IMR-90 (cell line): Measurements from ENCODE around the gene ISCA2. TPM values are rescaled to one million over a fixed set of nuclear protein-coding genes. Genes with fewer than 3 reads are reported as not detected.

Experiments
- ATAC-seq: fragments of 200-7000 bp; cut with Tn5 transposase; 2 replicates; pipeline ENCODE4 v1.9.1; 2020; ENCODE audit warnings: low read depth, mild to moderate bottlenecking, moderate library complexity
- BruUV-seq: library from RNA; stranded (reverse); fragments of 400-500 nt; replicated peaks from 2 replicates; lab custom pipeline; 2021; lab: Mats Ljungman, UMichigan
- CTCF ChIA-PET: fragments of 300-600 bp; formaldehyde crosslinking; extraction: SDS; loops from one replicate; lab custom pipeline; 2021; ENCODE audit warnings: antibody characterized with exemption; lab: Yijun Ruan, JAX
- POLR2A ChIA-PET: fragments of 300-600 bp; sonication (Branson Sonifier 250); formaldehyde crosslinking; loops from one replicate; lab custom pipeline; 2022; ENCODE audit warnings: antibody characterized with exemption; ENCODE audit not compliant: unreplicated experiment; lab: Charles Lee
- DNase-seq: peaks from one replicate; pipeline ENCODE4 v3.0.0; 2013
- H2AFZ ChIP-seq: replicated peaks from 2 replicates; pipeline ENCODE3; 2013; ENCODE audit warnings: low read length, mild to moderate bottlenecking; ENCODE audit not compliant: poor library complexity
- H2AK5ac ChIP-seq: 2 replicates; pipeline ENCODE4 v1.6.1; 2013; ENCODE audit warnings: low read depth, low read length, inconsistent platforms
- H2AK9ac ChIP-seq: replicated peaks from 2 replicates; pipeline ENCODE3; 2013; ENCODE audit warnings: mild to moderate bottlenecking, low read depth, low read length, moderate library complexity; ENCODE audit not compliant: poor library complexity
- H2BK120ac ChIP-seq: 2 replicates; pipeline ENCODE4 v1.6.1; 2013; ENCODE audit warnings: low read depth, low read length, inconsistent platforms
- H2BK15ac ChIP-seq: 3 replicates; pipeline ENCODE4 v1.6.1; 2013; ENCODE audit warnings: low read depth, low read length, inconsistent platforms
- H2BK20ac ChIP-seq: 2 replicates; pipeline ENCODE4 v1.6.1; 2013; ENCODE audit warnings: low read depth, mild to moderate bottlenecking, inconsistent platforms, low read length, moderate library complexity
- H2BK5ac ChIP-seq: 2 replicates; pipeline ENCODE4 v1.6.1; 2013; ENCODE audit warnings: mild to moderate bottlenecking, low read depth, low read length, inconsistent platforms; ENCODE audit not compliant: poor library complexity, severe bottlenecking
- H3K14ac ChIP-seq: replicated peaks from 2 replicates; pipeline ENCODE4 v1.6.1; 2013; ENCODE audit warnings: low read depth, low read length, inconsistent platforms
- H3K18ac ChIP-seq: 2 replicates; pipeline ENCODE4 v1.6.1; 2013; ENCODE audit warnings: low read depth, low read length, control low read depth
- H3K23ac ChIP-seq: 2 replicates; pipeline ENCODE4 v1.6.1; 2013; ENCODE audit warnings: low read depth, low read length, inconsistent platforms
- H3K27ac ChIP-seq: 2 replicates; pipeline ENCODE4 v1.5.1; 2013; ENCODE audit warnings: mild to moderate bottlenecking, control low read depth, low read length; ENCODE audit not compliant: insufficient read depth
- H3K27me3 ChIP-seq: 2 replicates; pipeline ENCODE4 v1.6.1; 2013; ENCODE audit warnings: low read length; ENCODE audit not compliant: control insufficient read depth, insufficient read depth
- H3K36me3 ChIP-seq: 2 replicates; pipeline ENCODE4 v1.6.1; 2013; ENCODE audit warnings: low read length, mixed read lengths; ENCODE audit not compliant: control insufficient read depth, insufficient read depth
- H3K4ac ChIP-seq: 2 replicates; pipeline ENCODE4 v1.6.1; 2013; ENCODE audit warnings: low read depth, low read length, inconsistent platforms
- H3K4me1 ChIP-seq: 2 replicates; pipeline ENCODE4 v1.6.1; 2013; ENCODE audit warnings: low read length, mixed read lengths; ENCODE audit not compliant: control insufficient read depth, insufficient read depth
- H3K4me2 ChIP-seq: 2 replicates; pipeline ENCODE4 v1.6.1; 2013; ENCODE audit warnings: low read depth, mild to moderate bottlenecking, control low read depth, low read length, moderate library complexity
- H3K4me3 ChIP-seq: 2 replicates; pipeline ENCODE4 v1.5.1; 2013; ENCODE audit warnings: low read depth, mild to moderate bottlenecking, control low read depth, low read length, moderate library complexity; ENCODE audit not compliant: insufficient read depth
- H3K56ac ChIP-seq: 2 replicates; pipeline ENCODE4 v1.6.1; 2013; ENCODE audit warnings: low read length, inconsistent platforms; ENCODE audit not compliant: insufficient read depth; ENCODE audit errors: extremely low read depth
- H3K79me1 ChIP-seq, 2 experiments: 2 replicates each; pipeline ENCODE4 v1.6.1; 2013; ENCODE audit warnings: low read length in 2 of 2, inconsistent platforms in 1 of 2, low read depth in 1 of 2
- H3K9ac ChIP-seq: 2 replicates; pipeline ENCODE4 v1.6.1; 2013; ENCODE audit warnings: low read depth, low read length, control low read depth
- H3K9me1 ChIP-seq: 2 replicates; pipeline ENCODE4 v1.6.1; 2013; ENCODE audit warnings: low read length, inconsistent platforms; ENCODE audit not compliant: insufficient read depth
- H3K9me3 ChIP-seq: 2 replicates; pipeline ENCODE4 v1.6.1; 2013; ENCODE audit warnings: low read length; ENCODE audit not compliant: control insufficient read depth, insufficient read depth
- H4K20me1 ChIP-seq: 2 replicates; pipeline ENCODE4 v1.6.1; 2013; ENCODE audit warnings: low read length, inconsistent platforms; ENCODE audit not compliant: insufficient read depth
- H4K5ac ChIP-seq: 2 replicates; pipeline ENCODE4 v1.6.1; 2013; ENCODE audit warnings: mild to moderate bottlenecking, low read depth, low read length, control low read depth
- H4K8ac ChIP-seq, 2 experiments: 2 replicates each; pipeline ENCODE4 v1.6.1; 2013; ENCODE audit warnings: low read depth in 2 of 2, low read length in 2 of 2, control low read depth in 1 of 2, inconsistent platforms in 1 of 2
- H4K91ac ChIP-seq: 2 replicates; pipeline ENCODE4 v1.6.1; 2013; ENCODE audit warnings: low read depth, low read length, inconsistent platforms; ENCODE audit not compliant: insufficient read depth
- CEBPB ChIP-seq: IDR thresholded peaks from 2 replicates; pipeline ENCODE4 v1.6.1; 2012; ENCODE audit warnings: low read depth, low read length, improper control_type of control experiment
- CHD1 ChIP-seq: IDR thresholded peaks from 2 replicates; pipeline ENCODE4 v1.6.1; 2012; ENCODE audit warnings: low read depth, low read length, improper control_type of control experiment
- FOS ChIP-seq: fragments of 150-350 bp; IDR thresholded peaks from 2 replicates; pipeline ENCODE4 v1.6.1; 2016; ENCODE audit warnings: low read depth, low read length
- MAFK ChIP-seq: IDR thresholded peaks from 2 replicates; pipeline ENCODE4 v1.6.1; 2012; ENCODE audit warnings: low read depth, low read length, improper control_type of control experiment
- MXI1 ChIP-seq: IDR thresholded peaks from 2 replicates; pipeline ENCODE4 v1.6.1; 2012; ENCODE audit warnings: low read depth, mild to moderate bottlenecking, low read length, moderate library complexity, borderline replicate concordance
- NFE2L2 ChIP-seq: fragments of 150-350 bp; IDR thresholded peaks from 2 replicates; pipeline ENCODE4 v1.6.1; 2016; ENCODE audit warnings: low read depth, mild to moderate bottlenecking, low read length
- POLR2A ChIP-seq: IDR thresholded peaks from 2 replicates; pipeline ENCODE4 v1.6.1; 2012; ENCODE audit warnings: mild to moderate bottlenecking, low read depth, low read length
- RAD21 ChIP-seq: IDR thresholded peaks from 2 replicates; pipeline ENCODE4 v1.6.1; 2012; ENCODE audit warnings: low read length, improper control_type of control experiment
- SMC3 ChIP-seq: fragments of 150-350 bp; IDR thresholded peaks from 2 replicates; pipeline ENCODE4 v1.6.1; 2016; ENCODE audit warnings: low read depth, mild to moderate bottlenecking, antibody characterized with exemption, low read length, moderate library complexity
- WGBS, 2 experiments: methylation state at CpG; one replicate each; pipeline versions ENCODE4 v1.1.5 to v1.1.7; 2013; ENCODE audit warnings: missing lambda C conversion rate in 2 of 2; ENCODE audit not compliant: insufficient read length in 1 of 2; ENCODE audit errors: extremely low coverage in 2 of 2; 5-methylcytosine and 5-hydroxymethylcytosine counted together
- dilution Hi-C: fragments of 300-500 bp; cut with HindIII; formaldehyde crosslinking; loops from one replicate; pipeline ENCODE4 v1.14.3; 2018; ENCODE audit warnings: low sequenced_read_pairs; ENCODE audit not compliant: unreplicated experiment
- in situ Hi-C: fragments of 300-500 bp; cut with MboI; formaldehyde crosslinking; loops from 3 replicates; pipeline ENCODE4 v1.14.3; 2019; ENCODE audit warnings: low sequenced_read_pairs, inconsistent platforms, mixed read lengths
- intact Hi-C: fragments of 100-400 bp; cut with micrococcal nuclease; formaldehyde crosslinking; loops from 2 replicates; pipeline ENCODE4 v1.10.0; 2022
- polyA plus RNA-seq, 3 experiments: library from polyadenylated mRNA; depleted of rRNA; stranded (reverse); fragments of >200 nt; gene quantifications; 2 replicates each; pipeline ENCODE4 v1.2.3, GENCODE V29; 2012; ENCODE audit warnings: low replicate concordance in 1 of 3
- total RNA-seq: library from RNA; depleted of rRNA; stranded (reverse); fragments of >200 nt; gene quantifications from 2 replicates; pipeline ENCODE4 v1.2.3, GENCODE V29; 2012

The ISCA2 gene
- total and polyA plus RNA-seq, 2 of the 4 experiments (the other 2 are of a cell fraction): 5.4 to 25.7 TPM

- peaks cover 21% of the 10 kb centered on the region for H3K4me1 ChIP-seq
- CTCF ChIA-PET: interaction anchor here (1.1 kb wide), 1 partner anchor 9 kb away, joined by 3 read pairs; no protein-coding TSS in a partner anchor
Observed at GRCh38 chr14:74510959-74511409, 17.4 kb downstream of the ISCA2 start.

More at GRCh38 chr14:74510959-74511409, 17.4 kb downstream of the ISCA2 start:
- Histone ChIP-seq H3K36me3 (peaks cover 16% of the 10 kb centered on the region), H3K9ac (no peak overlapping the region), H4K5ac (peak overlapping the region; percentile 67), H3K9me3 (no peaks in the 10 kb centered on the region), H3K4ac (peak overlapping the region; percentile 78), H3K14ac (peak overlapping the region; percentile 53), H2AFZ (peak overlapping the region; percentile 81), H4K20me1 (no peaks in the 10 kb centered on the region), H3K18ac (peak overlapping the region; percentile 16; the same call in 1 of the 2 replicates), H2BK5ac (peak overlapping the region; percentile 31), H3K27ac (peak overlapping the region; percentile 14; the same call in 1 of the 2 replicates), H2BK15ac (peak overlapping the region; percentile 63; the same call in 1 of the 3 replicates), H3K4me2 (no peak overlapping the region), H4K8ac (peak overlapping the region in 1 of 2 experiments; percentile 85; a peak in 2 of 4 replicates), H3K4me3 (no peak overlapping the region), H2BK20ac (peak overlapping the region; percentile 72; the same call in 1 of the 2 replicates), H3K9me1 (peaks cover 26% of the 10 kb centered on the region), H3K56ac (no peak overlapping the region), H3K79me1 (peaks cover 0 to 4% of the 10 kb centered on the region in 2 experiments; a peak in 1 of 4 replicates), H2AK5ac (peak overlapping the region; percentile 91), H3K27me3 (no peaks in the 10 kb centered on the region), H2AK9ac (peak overlapping the region; percentile 86), H2BK120ac (peak overlapping the region; percentile 51), H3K23ac (0 out of 2 replicates have a peak overlapping the region, but pooled peaks have one; percentile 34), H4K91ac (peak overlapping the region; percentile 53)
- ATAC-seq (peak; percentile 76), DNase-seq (peak; percentile 81)
- dilution Hi-C loops (no loop called here), in situ Hi-C loops (no loop called here), intact Hi-C loops (no loop called here)
- no TSS peak for BruUV-seq
- no peak for TF ChIP-seq CHD1
- no peak for TF ChIP-seq MXI1
- TF ChIP-seq POLR2A: peak; percentile 56
- TF ChIP-seq MAFK: no peak
- TF ChIP-seq NFE2L2: no peak
- TF ChIP-seq RAD21: no peak
- TF ChIP-seq CEBPB: no peak
- TF ChIP-seq SMC3: no peak
- TF ChIP-seq FOS: peak; percentile 73
- POLR2A ChIA-PET: no interaction called here
- WGBS, 2 experiments: 40% methylated on average over 4 of the region's 10 CpGs; no CpG with 5 or more reads in 1 of the 2 experiments
